GM12891 (cell line): ENCODE data around the gene ZNF593OS.

Experiments used
- PAX5 ChIP-seq: IDR thresholded peaks from 2 replicates; pipeline ENCODE4 v1.6.1; 2011; ENCODE audit warnings: low read length, moderate library complexity, mild to moderate bottlenecking; ENCODE audit not compliant: insufficient read depth, severe bottlenecking
- POLR2A ChIP-seq: IDR thresholded peaks from 2 replicates; pipeline ENCODE4 v1.6.1; 2011; ENCODE audit warnings: low read depth, low read length, control low read depth
- POLR2AphosphoS5 ChIP-seq: IDR thresholded peaks from 2 replicates; pipeline ENCODE4 v1.6.1; 2011; ENCODE audit warnings: low read depth, low read length, control low read depth
- POU2F2 ChIP-seq: IDR thresholded peaks from 2 replicates; pipeline ENCODE4 v1.6.1; 2011; ENCODE audit warnings: low read depth, mild to moderate bottlenecking, control low read depth, low read length, moderate library complexity
- SPI1 ChIP-seq: IDR thresholded peaks from 2 replicates; pipeline ENCODE4 v1.6.1; 2011; ENCODE audit warnings: low read depth, low read length, control low read depth
- TAF1 ChIP-seq: IDR thresholded peaks from 2 replicates; pipeline ENCODE4 v1.6.1; 2011; ENCODE audit warnings: low read depth, low read length, control low read depth

DNA sequence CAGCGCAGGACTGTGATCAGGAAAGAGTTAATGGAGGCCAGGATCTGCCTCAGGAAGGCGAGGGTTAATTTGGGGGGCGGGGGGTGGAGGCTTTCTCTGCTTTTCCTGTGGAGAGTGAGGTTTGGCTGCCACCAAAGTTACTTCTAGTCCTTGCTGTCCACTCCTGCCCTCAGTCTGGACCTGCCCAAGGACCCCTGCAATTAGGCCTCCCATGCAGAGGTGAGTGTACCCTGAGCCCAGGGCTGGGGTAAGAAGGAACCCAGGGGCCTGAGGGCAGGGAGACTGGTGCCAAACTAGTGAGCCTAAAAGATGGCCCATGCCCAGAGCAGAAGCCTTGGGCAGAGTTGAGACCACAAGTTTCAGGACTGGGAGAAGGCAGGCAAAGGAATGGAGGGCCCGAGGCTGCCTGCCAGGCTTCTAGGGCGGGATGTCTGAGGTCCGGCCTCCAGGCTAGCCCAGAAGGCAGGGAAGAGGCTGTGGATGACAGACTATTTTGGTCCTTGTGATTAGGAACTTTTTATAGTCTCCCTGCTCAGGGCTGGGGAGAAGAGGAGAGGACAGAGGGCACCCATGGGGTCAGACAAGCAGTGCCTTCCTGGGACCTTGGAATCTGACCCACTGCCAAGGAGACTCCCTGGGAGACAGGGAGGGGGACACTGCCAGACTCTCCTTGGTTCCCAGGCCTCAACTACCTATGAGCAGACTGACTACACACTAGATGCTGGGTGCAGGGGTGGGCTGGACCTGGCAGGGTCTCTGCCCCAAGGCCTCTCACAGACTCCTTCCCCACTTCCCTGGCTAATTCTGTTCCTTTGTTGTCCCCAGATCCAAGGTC, 12.5 kb downstream of the ZNF593OS start, which contains the start of gene FAM110D:
- TF ChIP-seq POLR2A: no peak
- TF ChIP-seq POLR2AphosphoS5: no peak
- no peak for TF ChIP-seq TAF1
- TF ChIP-seq PAX5: no peak
- no peak for TF ChIP-seq SPI1
- TF ChIP-seq POU2F2: no peak
